Spleen (tissue), 7 donors: ENCODE measurements around the gene PDE1C.

Experiments used
- POLR2A ChIP-seq, 3 donors: fragments of 450-650 bp; IDR thresholded peaks; one replicate each; pipeline ENCODE4 v1.5.1; 2017; ENCODE audit warnings: antibody characterized with exemption in 3 of 3, mild to moderate bottlenecking in 1 of 3
- POLR2AphosphoS5 ChIP-seq, 3 donors: sonication (generic); formaldehyde crosslinking; IDR thresholded peaks; one replicate each; pipeline ENCODE4 v1.5.1; 2017; ENCODE audit warnings: antibody characterized with exemption in 3 of 3
- TF ChIP-seq, protein P1 (sequence below), 11 experiments: fragments of 200-600 bp in 7 of 11; fragments of 450-650 bp in 4 of 11; sonication (generic) in 4 of 11; IDR thresholded peaks in 8 of 11; conservative IDR thresholded peaks in 3 of 11; 1 replicate in 7 of 11; 2 replicates in 4 of 11; pipeline versions ENCODE4 v1.4.0 to v1.8.0; 2016 to 2021; ENCODE audit warnings: antibody characterized with exemption in 11 of 11, inconsistent platforms in 4 of 11, mild to moderate bottlenecking in 1 of 11
- donor health status: DM: no; HTN: no; CAD: no; lungs with moderate emphysema.
- donor health status: DM: no; HTN: no; CAD: no.
- donor health status: DM: no; HTN: no; CAD: no.

DNA sequence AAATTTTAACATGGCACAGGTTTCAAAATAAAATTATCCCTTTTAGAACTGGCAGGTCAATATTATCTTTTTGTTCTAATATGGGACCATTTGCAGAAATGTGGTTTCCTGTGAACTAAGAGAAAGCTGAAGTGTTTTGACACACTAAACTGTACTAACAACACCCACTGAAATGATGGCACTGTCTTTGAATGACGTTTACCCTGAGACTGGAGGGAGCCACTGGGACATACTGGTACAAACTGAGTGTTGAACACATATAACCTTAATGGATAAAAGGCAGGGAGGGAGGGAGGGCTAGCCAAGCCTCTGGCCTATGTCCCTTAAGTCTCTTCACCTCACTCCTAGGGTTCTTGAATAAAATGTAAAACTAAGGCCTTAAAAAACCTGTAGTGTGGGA is 95.9 kb downstream of the PDE1C start:
- TF ChIP-seq, protein P1, sequence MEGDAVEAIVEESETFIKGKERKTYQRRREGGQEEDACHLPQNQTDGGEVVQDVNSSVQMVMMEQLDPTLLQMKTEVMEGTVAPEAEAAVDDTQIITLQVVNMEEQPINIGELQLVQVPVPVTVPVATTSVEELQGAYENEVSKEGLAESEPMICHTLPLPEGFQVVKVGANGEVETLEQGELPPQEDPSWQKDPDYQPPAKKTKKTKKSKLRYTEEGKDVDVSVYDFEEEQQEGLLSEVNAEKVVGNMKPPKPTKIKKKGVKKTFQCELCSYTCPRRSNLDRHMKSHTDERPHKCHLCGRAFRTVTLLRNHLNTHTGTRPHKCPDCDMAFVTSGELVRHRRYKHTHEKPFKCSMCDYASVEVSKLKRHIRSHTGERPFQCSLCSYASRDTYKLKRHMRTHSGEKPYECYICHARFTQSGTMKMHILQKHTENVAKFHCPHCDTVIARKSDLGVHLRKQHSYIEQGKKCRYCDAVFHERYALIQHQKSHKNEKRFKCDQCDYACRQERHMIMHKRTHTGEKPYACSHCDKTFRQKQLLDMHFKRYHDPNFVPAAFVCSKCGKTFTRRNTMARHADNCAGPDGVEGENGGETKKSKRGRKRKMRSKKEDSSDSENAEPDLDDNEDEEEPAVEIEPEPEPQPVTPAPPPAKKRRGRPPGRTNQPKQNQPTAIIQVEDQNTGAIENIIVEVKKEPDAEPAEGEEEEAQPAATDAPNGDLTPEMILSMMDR (IDR thresholded peaks at IDR 0.05 in 8 of 11, conservative IDR thresholded peaks at IDR 0.05 in 3 of 11): no peak
- TF ChIP-seq POLR2A (IDR thresholded peaks at IDR 0.05): no peak
- TF ChIP-seq POLR2AphosphoS5 (IDR thresholded peaks at IDR 0.05): no peak
